GM18526 (cell line): Measurements from ENCODE around the gene ACSF3.

Experiments
- POLR2A ChIP-seq: IDR thresholded peaks from 3 replicates; pipeline ENCODE4 v1.6.1; 2011; ENCODE audit not compliant: insufficient read length; ENCODE audit errors: extremely low read depth

Gene ACSF3

DNA sequence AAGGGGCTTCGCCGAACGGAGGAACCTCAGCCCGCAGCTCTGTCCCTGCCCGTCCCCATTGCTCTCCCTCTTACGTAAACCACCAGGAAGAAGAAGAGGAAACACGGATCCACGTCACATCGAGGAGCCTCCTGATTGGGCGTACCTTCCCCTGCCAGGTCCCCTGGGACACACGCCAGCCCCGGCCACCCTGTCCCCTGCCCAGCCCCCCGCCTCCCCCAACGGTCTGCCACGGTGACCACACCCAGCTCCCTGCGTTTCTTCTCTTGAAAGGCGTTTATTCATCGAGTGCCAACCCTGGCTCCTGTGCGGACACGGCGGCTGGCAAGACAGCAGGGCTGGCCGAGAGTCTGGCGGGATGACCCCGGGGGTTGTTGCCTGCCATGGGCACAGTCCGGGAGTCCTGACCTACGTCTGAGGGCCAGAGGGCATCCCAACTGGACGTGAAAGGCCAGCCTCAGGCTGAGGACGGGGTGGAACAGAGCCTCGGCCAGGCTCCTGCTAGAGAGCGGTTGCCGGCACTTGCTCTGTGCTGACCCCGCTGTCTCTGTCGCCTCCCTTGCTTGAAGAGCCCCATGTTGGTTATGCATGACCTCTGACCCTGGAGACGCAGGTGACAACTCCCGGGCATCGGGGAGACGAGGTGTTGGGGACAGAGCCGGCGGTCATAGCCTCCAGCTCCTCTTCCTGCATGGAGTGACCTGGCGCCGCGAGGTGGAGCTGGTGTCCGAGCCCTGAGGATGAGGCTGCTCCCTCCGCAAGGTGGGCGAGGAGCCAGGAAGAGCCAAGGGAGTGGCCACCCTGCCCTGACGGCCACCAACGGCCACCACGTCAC, 40.5 kb upstream of the ACSF3 start:
- no peak for TF ChIP-seq POLR2A

DNA sequence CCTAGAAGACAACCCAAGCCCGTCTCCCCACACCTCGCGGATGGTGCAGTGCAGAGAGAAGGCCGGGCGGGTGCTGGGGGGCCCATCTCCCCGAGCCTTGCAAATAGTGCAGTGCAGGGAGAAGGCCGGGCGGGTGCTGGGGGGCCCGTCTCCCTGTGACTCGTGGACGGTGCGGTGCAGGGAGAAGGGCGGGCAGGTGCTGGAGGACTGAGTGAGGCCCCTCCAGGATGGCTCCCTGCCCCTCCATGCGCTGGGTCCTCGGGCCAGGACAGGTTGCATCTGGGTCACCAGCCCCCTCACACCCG, 40.0 kb upstream of the ACSF3 start:
- no peak for TF ChIP-seq POLR2A

DNA sequence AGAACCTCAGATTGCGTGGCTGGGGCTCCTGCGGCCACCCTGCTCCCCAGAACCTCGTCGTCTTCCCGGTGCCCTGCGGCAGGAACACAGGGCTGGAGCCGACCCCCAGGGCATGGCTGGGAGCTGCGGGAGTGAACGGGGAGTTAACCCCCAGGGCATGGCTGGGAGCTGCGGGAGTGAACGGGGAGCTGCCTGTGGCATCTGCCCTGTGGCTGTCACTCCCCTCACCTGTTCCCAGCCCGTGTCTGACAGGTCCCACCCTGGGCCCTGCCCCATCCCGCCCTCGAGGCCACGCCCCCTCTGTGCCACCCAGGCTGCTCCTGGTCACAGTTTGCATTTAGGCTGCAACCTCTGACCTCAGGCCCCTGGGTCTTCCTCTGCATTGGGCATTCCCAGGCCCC, 39.4 kb upstream of the ACSF3 start:
- no peak for TF ChIP-seq POLR2A

DNA sequence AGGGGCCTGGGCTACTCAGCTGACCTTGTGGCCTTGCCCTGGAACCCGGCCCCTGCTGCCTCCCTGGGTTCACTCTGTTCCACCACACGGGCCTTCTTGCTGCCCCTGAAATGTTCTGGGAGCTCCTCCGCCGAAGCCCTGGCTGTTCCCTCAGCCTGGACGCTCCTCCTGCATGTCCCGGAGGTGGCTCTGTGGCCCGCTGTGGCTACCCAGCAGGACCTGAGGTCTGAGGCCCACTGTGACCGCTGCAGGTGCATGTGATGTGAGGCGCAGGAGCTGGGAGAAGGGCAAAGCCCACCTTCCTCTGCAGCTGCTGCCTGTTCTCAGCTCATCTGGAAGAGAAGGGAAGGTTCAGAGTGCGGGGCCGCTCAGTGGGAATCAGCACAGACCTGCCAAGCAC, 38.9 kb upstream of the ACSF3 start:
- no peak for TF ChIP-seq POLR2A

DNA sequence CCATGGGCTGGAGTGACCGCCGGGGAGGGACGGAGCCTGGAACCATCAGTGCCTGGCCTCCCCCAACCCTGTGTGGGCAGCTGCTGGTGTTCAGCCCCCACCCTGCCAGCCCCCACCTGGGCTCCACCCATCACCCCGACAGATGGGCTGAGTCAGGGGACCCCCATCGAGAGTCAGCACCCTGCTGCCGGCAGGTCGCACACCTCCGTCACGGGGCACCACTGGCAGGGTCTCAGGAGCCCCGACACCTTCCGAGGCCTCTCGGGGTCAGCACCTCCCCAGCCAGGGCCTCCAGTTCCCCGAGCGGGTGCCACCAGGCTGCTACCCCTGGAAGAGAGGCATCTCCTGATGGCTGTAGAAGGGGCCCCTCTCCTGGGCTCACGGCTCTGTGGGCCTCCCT, 38.3 kb upstream of the ACSF3 start:
- TF ChIP-seq POLR2A, result no peak

DNA sequence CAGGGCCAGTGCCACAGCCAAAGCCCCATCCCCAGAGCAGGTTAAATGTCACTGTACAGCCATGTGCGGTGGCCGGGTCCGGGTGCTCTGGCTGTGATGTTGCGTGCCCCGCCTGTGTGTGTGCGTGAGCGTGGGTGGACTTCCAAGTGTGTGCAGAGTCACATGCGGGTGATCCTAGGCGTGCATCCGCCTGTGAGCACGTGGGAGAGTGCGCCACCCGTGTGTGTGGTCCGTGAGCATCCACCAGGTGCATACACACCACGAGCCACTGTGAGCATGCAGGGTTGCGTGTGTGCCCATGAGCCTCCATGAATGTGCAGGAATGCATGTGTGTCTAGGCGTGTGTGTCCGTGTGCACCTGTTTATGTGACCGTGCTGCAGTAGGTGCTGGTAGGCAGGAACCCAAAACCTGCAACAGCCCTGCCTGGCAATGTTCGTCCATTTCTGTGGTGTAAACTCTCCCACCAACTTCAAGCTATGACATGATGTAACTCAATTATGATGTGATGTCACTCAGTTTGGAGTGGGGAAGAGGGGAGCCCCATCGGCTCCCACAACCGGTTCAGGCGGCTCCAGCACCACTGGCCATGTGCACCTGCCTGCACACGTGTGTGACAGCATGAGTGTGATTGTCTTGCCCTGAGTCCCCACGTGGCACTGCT, 37.6 kb upstream of the ACSF3 start:
- no peak for TF ChIP-seq POLR2A

DNA sequence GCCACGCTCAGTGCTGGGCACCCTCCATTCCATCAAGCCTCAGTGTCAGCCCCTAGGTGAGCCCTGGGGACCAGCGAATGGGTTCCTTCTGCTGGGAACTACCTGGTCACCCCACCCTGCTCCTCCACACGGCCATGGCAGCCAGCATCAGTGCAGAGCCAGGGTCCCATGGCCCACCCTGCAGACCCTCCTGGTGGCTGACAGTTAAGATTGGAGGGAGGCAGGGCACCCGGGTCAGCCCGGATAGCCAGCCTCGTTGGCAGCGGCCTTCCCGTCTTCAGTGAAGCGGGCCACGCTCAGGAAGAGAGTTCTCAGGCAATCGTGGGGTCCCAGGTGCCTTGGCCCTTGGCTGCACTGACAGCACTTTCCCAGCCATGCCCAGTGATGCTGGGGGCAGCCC, 37.1 kb upstream of the ACSF3 start:
- no peak for TF ChIP-seq POLR2A

DNA sequence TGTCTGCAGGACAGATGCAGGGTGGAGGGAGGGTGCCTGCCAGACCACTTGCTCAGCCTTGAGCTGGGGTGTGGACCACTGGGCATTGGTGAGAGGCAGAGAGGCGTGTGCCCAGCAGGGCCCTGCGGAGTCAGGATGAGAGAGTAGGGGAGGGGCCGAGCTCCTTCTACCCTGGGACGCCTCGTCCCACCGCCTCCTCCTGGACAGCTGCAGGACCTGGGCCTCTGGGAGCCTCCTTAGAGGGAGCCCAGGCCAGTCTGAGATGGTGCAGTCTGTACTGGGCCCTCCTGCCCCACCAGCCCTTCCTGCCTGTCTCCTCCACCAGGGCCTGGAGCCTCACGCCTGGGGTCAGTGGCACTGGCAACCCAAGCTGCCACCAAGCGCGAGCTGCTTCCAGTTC, 35.9 kb upstream of the ACSF3 start:
- no peak for TF ChIP-seq POLR2A

DNA sequence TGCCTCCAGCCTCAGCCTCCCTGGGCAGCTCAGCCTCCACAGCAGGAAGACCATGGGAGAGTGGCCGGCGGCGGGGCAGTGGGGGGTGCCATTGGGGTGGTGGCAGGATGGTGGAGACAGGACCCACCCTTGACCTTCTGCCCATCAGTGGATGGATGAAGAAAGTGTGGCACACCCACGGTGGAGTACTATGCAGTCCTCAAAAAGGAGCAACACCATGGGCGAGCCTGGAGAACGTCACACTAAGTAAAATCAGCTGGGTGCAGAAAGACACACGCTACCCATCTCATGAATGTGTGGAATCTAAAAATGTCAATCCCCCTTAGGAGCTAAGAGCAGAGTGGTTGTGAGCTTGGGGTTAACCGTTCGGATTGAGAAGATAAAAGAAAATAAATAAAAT, 34.8 kb upstream of the ACSF3 start:
- TF ChIP-seq POLR2A, result no peak

DNA sequence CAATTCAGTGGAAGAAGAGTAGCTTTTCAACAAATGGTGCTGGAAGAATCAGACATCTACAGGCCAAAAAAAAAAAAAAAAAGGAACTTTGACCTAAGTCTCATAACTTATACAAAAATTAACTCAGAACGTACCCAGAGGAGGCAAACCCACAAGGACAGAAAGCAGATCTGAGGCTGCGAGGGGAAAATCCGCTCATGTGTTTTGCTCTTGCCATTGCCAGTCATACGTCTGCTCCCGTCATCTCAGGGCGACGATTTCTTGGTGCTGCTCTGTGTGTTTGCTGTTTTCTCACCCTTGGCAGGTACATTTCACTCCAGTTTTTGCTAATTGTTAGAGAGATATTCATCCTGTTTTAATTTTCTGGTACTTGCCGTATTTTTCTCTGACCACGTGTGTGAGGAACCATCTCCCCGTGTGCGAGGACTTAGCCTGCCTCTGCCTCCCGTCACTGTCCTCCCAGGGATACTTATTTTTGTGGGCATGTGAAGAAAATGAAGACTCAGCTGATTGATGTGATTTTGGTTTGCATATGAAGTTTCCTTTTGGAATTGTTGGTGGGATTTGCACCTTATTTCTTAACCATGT, 33.4 kb upstream of the ACSF3 start:
- TF ChIP-seq POLR2A, result no peak

DNA sequence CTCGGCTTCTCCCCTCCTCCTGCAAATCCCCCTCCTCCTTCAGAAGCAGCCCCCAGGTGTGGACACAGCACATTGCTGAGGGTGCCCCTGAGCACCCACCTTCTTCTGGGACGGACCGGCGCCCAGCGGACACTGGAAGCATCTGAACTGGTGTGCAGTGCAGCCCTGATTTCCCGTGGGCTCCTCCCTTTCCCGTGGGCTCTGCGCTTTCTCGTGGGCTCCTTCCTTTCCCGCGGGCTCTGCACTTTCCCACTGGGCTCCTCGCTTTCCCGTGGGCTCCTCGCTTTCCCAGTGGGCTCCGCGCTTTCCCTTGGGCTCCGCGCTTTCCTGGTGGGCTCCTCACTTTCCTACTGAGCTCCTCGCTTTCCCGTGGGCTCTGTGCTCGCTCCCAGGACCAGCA, 32.6 kb upstream of the ACSF3 start:
- no peak for TF ChIP-seq POLR2A

DNA sequence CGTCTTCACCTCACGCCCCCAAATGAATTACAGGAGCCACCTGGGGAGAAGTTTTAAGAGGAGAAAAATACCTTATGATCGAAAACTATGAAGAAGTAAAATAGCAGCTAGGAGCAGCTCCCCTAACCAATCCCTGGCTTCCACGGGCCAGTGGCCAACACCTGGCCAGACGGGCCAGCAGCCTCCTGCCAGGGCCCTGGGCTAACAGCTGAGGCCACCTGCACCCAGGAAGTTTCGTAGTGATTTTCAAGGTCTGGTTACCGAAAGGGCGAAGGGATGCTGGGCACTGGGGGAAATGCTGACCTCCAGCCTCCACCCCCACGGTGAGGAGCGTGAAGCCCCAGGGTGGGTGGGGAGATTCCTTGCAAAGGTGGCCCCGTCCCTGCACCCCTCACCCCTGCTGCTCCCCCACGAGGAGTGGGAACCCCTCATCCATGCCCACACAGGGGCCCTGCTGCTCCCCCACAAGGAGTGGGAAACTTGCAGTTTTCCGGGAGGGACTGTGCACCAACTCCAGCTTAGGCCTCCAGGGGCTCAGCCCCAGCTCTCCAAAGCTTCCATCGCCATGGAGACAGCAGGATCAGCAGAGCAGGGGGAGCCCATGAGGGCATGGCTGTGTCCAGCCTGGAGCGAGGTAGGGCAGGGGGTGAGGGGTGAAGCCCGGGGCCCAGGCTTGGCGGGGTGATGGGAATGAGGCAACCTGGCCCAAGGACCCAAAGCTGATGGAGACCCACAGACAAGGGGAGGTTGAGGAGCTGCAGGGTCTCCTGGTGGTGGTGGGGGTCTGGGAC, 31.9 kb upstream of the ACSF3 start:
- no peak for TF ChIP-seq POLR2A

DNA sequence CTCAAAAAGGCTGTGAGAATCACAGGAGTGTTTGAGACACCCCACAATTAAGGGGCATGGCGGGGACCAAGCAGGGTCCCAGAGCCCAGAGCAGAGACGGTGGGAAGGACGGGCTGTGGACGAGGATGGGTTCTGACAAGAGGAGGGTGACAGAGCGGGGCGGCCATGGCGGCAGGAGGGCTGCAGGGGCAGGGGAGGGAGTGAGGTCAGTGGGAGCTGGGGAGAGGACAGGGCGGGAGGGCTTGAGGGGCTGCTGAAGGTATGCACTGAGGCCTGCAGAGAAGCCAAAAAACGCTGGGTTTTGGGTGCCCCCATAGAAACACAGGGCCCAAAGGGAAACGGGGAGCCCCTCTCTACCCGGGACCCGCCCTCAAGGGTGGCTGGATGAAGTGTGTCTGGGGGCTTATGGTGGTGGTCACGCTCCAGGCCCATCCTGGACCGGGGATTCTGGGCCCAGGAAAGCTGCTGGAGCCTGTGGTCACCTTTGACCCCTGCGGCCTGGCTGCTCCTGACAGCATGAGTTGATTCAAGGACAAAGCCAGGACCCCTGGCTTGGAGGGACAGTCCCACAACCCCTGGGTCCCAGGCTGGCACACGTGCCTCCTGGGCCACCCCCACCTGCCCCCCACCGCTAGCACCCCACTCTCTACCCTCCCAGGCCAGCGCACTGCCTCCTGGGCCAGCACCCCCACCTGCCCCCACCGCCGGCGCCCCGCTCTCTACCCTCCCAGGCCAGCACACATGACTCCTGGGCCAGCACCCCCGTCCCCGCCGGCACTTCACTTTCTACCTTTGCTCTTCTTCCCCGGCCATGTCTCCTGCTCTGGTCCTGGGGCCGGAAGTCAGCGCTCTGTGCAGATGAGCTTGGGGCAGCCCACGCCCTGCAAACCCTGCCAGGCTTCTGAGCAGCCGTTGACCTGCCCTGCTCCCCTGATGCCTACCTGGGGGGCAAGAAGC, 31.0 kb upstream of the ACSF3 start:
- no peak for TF ChIP-seq POLR2A

DNA sequence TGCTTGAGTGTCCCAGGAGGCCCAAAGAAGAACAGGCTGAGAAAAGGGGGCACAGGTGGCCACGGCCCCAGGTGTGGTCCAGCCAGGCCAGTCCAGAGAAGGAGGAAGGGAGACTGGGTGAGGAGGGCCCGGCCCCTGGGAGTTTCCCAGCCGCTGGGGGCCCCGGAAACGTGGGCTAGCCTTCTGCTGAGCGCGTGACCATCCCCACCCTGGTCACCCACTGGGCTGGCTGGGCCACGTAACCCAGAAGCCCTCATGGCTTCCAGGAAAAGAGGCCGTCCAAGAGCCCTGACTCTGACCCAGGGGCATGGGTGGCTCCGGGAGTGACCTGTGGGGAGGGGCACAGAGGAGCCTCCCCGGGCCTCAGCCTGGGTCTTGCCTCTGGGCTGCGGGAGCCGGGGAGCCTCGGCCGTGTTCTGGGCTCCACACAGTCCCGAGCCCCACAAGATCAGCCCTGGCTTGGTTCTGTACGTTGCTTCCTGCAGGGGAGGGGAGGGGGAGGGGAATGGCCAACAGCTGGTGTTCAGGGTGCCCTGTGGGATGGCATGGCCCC, 29.8 kb upstream of the ACSF3 start:
- no peak for TF ChIP-seq POLR2A
